ENCODE data around the gene AOPEP. TPM values are rescaled to one million over a fixed set of nuclear protein-coding genes. Genes with fewer than 3 reads are reported as not detected.

AOPEP gene
- total RNA-seq, 4 donors from 2014 or later = 149 to 306 (median 193) TPM

- no peak for DNase-seq (ENCODE audit: low spot score in 2 of 2)
- WGBS = 91% methylated on average over 4 of the region's 4 CpGs
- no peaks in the 10 kb centered on the region for H3K9me3 ChIP-seq
- H3K36me3 ChIP-seq = no peaks in the 10 kb centered on the region
- TF ChIP-seq EP300 (IDR thresholded peaks at IDR 0.05) (no peak), POLR2A (IDR thresholded peaks at IDR 0.05) (no peak), CTCF (IDR thresholded peaks at IDR 0.05) (no peak), POLR2AphosphoS5 (IDR thresholded peaks at IDR 0.05) (no peak)
- peaks cover 17% of the 10 kb centered on the region for H3K4me1 ChIP-seq
- no peaks in the 10 kb centered on the region for H3K27me3 ChIP-seq
- H3K27ac ChIP-seq = no peak overlapping the region
- H3K4me3 ChIP-seq = no peak overlapping the region
These were observed 51.5 kb downstream of the AOPEP start for GRCh38 chr9:94778013-94778412.

- Histone ChIP-seq H3K4me1 (peaks cover 26% of the 10 kb centered on the region), H3K4me3 (no peak overlapping the region), H3K27ac (no peak overlapping the region), H3K36me3 (no peaks in the 10 kb centered on the region), H3K9me3 (no peaks in the 10 kb centered on the region), H3K27me3 (no peaks in the 10 kb centered on the region)
- 77% methylated on average over 2 of the region's 2 CpGs for WGBS
- no peak for DNase-seq (ENCODE audit: low spot score in 2 of 2)
- no peak for TF ChIP-seq POLR2A (IDR thresholded peaks at IDR 0.05)
- TF ChIP-seq POLR2AphosphoS5 (IDR thresholded peaks at IDR 0.05) = no peak
- no peak for TF ChIP-seq CTCF (IDR thresholded peaks at IDR 0.05)
- TF ChIP-seq EP300 (IDR thresholded peaks at IDR 0.05) = no peak
These were observed 52.5 kb downstream of the AOPEP start for GRCh38 chr9:94779031-94779430.

GRCh38 chr9:94779693-94780290 lies 53.3 kb downstream of the AOPEP start:
- Histone ChIP-seq H3K4me3 (no peak overlapping the region), H3K4me1 (peaks cover 26% of the 10 kb centered on the region), H3K9me3 (no peaks in the 10 kb centered on the region), H3K27me3 (no peaks in the 10 kb centered on the region), H3K36me3 (no peaks in the 10 kb centered on the region), H3K27ac (no peak overlapping the region)
- no peak for DNase-seq (ENCODE audit: low spot score in 2 of 2)
- 91% methylated on average over 4 of the region's 4 CpGs for WGBS
- TF ChIP-seq POLR2AphosphoS5 (IDR thresholded peaks at IDR 0.05) (no peak), EP300 (IDR thresholded peaks at IDR 0.05) (no peak), POLR2A (IDR thresholded peaks at IDR 0.05) (no peak), CTCF (IDR thresholded peaks at IDR 0.05) (no peak)

- Histone ChIP-seq H3K27ac (no peak overlapping the region), H3K4me3 (no peak overlapping the region), H3K9me3 (no peaks in the 10 kb centered on the region), H3K4me1 (peaks cover 26% of the 10 kb centered on the region), H3K36me3 (no peaks in the 10 kb centered on the region), H3K27me3 (no peaks in the 10 kb centered on the region)
- 53% methylated on average over 5 of the region's 5 CpGs for WGBS
- TF ChIP-seq POLR2AphosphoS5 (IDR thresholded peaks at IDR 0.05) (peak in 1 of 3 donors; percentile 43), POLR2A (IDR thresholded peaks at IDR 0.05) (no peak), EP300 (IDR thresholded peaks at IDR 0.05) (no peak), CTCF (IDR thresholded peaks at IDR 0.05) (no peak)
- DNase-seq (ENCODE audit: low spot score in 2 of 2) = no peak
These were observed 54.0 kb downstream of the AOPEP start for GRCh38 chr9:94780516-94780950.

- H3K4me1 ChIP-seq = peaks cover 41% of the 10 kb centered on the region
- no peaks in the 10 kb centered on the region for H3K9me3 ChIP-seq
- WGBS = 57% methylated on average over 6 of the region's 6 CpGs
- H3K27ac ChIP-seq = peak overlapping the region; percentile 55
- no peak for DNase-seq (ENCODE audit: low spot score in 2 of 2)
- H3K4me3 ChIP-seq = no peak overlapping the region
- no peaks in the 10 kb centered on the region for H3K27me3 ChIP-seq
- TF ChIP-seq EP300 (IDR thresholded peaks at IDR 0.05) (no peak), POLR2AphosphoS5 (IDR thresholded peaks at IDR 0.05) (no peak), CTCF (IDR thresholded peaks at IDR 0.05) (no peak), POLR2A (IDR thresholded peaks at IDR 0.05) (no peak)
- H3K36me3 ChIP-seq = no peaks in the 10 kb centered on the region
These were observed 56.0 kb downstream of the AOPEP start for GRCh38 chr9:94782355-94783101.

Measured in suprapubic skin (tissue), 4 donors.